GM12865 (cell line): ENCODE data around the gene BCAR1.

Experiments used
- DNase-seq: peaks from one replicate; pipeline ENCODE4 v3.0.0; 2010; ENCODE audit warnings: low read depth
- H3K4me3 ChIP-seq: 2 replicates; pipeline ENCODE4 v1.5.1; 2011; ENCODE audit warnings: mild to moderate bottlenecking, low read depth, low read length, control low read depth
- TF ChIP-seq, protein P1 (sequence below): IDR thresholded peaks from 2 replicates; pipeline ENCODE4 v1.5.1; 2011; ENCODE audit warnings: low read length, control low read depth, low read depth, inconsistent platforms; ENCODE audit not compliant: insufficient read depth; ENCODE audit errors: missing control alignments

Gene BCAR1

GRCh38 chr16:75261590-75262078, 10.2 kb upstream of the BCAR1 start:
- TF ChIP-seq, protein P1, sequence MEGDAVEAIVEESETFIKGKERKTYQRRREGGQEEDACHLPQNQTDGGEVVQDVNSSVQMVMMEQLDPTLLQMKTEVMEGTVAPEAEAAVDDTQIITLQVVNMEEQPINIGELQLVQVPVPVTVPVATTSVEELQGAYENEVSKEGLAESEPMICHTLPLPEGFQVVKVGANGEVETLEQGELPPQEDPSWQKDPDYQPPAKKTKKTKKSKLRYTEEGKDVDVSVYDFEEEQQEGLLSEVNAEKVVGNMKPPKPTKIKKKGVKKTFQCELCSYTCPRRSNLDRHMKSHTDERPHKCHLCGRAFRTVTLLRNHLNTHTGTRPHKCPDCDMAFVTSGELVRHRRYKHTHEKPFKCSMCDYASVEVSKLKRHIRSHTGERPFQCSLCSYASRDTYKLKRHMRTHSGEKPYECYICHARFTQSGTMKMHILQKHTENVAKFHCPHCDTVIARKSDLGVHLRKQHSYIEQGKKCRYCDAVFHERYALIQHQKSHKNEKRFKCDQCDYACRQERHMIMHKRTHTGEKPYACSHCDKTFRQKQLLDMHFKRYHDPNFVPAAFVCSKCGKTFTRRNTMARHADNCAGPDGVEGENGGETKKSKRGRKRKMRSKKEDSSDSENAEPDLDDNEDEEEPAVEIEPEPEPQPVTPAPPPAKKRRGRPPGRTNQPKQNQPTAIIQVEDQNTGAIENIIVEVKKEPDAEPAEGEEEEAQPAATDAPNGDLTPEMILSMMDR, result no peak
- H3K4me3 ChIP-seq, result no peak overlapping the region
- no peak for DNase-seq

GRCh38 chr16:75260851-75261589, 9.6 kb upstream of the BCAR1 start:
- TF ChIP-seq, protein P1, result no peak
- no peak overlapping the region for H3K4me3 ChIP-seq
- DNase-seq, result no peak

DNA sequence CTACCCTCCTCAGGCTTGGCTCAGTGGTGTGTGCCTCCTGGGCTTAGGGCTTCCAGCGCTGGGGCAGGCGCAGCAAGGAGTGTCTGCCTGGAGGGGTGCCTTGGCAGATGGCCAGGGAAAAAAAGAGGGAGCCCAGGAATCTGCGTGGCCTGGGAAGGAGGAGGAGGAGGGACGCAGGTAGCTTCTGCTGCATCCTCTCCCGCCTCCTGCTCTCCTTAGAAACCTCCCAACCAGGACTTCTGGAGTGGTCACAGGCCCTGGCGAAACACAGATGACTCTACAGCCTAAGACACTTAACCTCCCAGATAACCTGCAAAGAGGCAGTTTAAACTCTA, 7.3 kb upstream of the BCAR1 start:
- TF ChIP-seq, protein P1, result no peak
- no peak overlapping the region for H3K4me3 ChIP-seq
- DNase-seq, result no peak

DNA sequence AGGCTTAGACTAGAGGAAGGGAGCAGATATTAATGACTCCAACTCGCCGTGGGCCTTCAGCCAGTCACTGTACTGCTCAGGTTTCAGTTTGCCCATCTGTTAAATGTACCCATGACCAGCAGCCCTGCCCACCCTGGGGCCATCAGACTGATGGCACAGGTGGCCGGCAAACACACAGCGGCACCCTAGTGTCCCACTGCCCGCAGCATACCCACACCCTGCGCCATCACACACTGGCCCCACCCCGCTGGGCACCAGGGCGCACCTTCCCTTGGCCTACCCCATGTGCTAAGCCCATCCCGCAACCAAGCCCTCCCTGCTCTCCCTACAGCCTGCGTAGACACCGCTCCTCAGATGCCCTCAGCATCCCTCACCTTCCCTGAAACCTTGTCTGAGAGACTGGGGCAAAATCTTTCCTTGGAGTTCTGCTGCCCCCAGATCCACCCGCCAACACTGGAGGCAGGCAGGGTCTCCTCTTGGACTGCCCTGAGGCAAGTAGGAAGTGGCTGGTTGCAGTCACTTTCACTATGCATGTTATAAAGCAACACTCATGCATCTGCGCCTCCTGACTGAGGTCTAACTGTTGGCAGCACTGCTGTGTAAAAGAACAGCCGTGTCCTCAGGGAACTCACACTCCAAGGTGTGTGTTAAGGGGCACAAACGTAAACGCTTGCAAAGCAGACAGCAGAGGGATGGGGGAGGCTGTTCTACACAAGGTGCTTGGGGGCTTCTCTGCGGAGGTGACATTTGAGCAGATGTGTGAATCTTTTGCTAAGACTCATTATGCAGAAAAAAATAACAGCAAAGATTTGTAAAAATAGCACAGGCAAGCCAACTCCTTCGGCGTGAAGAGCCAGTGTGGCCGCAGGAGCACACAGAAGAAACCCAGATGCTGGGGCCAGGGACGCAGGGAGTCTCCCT, 6.7 kb upstream of the BCAR1 start:
- H3K4me3 ChIP-seq, result no peak overlapping the region
- DNase-seq, result peak; percentile 44
- TF ChIP-seq, protein P1, result no peak

DNA sequence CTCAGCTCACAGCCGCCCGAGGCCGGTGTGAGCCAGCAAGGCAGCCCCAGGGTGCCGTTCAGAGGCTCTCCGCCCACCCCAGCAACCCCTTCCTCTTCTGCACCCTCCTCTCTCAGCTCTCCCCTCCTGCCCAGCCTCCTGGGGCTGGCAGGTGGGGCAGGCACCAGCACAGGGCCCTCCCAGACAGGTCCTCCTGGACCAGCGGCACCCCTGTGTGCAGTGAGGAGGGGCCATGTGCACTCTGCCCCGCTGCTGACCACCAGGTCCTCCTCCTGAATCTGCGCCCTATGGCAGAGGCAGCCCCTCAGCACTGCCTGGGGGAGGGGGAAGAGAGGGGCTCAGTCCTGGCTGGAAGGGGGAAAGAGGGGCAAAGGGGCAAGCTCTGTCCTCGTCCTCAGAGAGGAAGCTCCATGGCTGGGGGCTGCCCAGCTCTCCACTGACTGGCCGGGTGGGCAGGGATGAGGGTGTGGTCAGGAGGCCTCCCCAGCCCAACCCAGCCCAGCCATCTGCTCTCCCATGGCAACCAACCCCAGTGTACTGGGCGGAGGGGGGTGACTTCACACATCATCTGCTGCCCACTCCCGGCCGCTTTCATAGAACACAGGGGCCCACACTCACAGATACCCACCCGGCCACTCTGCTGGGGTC, 5.4 kb upstream of the BCAR1 start:
- no peak for DNase-seq
- no peak overlapping the region for H3K4me3 ChIP-seq
- TF ChIP-seq, protein P1, result no peak

DNA sequence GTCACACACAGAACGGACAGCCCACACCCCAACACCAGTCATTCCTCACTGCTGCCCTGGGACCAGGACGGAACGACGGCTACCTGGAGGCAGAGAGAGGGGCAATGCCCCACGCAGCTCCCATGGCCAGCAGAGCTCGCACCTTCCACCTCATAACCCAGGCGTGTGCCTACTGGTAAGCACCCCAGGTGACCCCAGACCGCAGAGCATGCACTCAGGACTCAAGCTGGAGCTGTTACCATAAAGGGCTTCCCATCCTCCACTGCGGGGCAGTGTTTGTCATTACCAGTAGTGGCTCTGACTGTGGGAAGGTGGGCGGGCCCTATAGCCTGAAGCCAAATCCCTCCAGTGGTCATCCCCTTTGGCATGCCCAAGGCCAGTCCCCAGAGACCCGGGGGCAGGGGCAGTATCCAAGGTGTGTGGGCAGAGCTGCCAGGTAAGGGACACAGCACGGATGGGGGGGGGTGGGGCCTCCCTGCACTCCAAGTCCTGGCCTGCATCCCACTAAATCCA, 4.7 kb upstream of the BCAR1 start:
- no peak overlapping the region for H3K4me3 ChIP-seq
- no peak for DNase-seq
- TF ChIP-seq, protein P1, result no peak
